ENCODE results near the gene ZNF730. TPM values are rescaled to one million over a fixed set of nuclear protein-coding genes. Genes with fewer than 3 reads are reported as not detected.
"Not testable (repeated sequence)": the region's sequence is repeated elsewhere in the genome, so short reads cannot be mapped to it uniquely, and the experiment has no call there.

ZNF730 gene
- total RNA-seq, 1 donor from 2014 or later = 12.9 TPM

GRCh38 chr19:23118400-23118799, 1.6 kb downstream of the ZNF730 start:
- H3K36me3 Mint-ChIP-seq = peaks cover 26% of the 10 kb centered on the region
- H3K27ac Mint-ChIP-seq = no peak overlapping the region
- no peaks in the 10 kb centered on the region for H3K9me3 Mint-ChIP-seq
- peak overlapping the region; percentile 94 for H3K4me3 Mint-ChIP-seq
- no peak for TF ChIP-seq CTCF (conservative IDR thresholded peaks at IDR 0.05)
- H3K27me3 Mint-ChIP-seq = no peaks in the 10 kb centered on the region
- H3K4me1 Mint-ChIP-seq (ENCODE audit: unreplicated experiment) = peaks cover 9% of the 10 kb centered on the region
- DNase-seq (ENCODE audit: extremely low spot score, unreplicated experiment) = no peak

- H3K4me3 Mint-ChIP-seq; H3K4me1 Mint-ChIP-seq (ENCODE audit: unreplicated experiment); DNase-seq (ENCODE audit: extremely low spot score, unreplicated experiment); H3K9me3 Mint-ChIP-seq; H3K27ac Mint-ChIP-seq; H3K27me3 Mint-ChIP-seq: not testable (repeated sequence)
- peaks cover 23% of the 10 kb centered on the region for H3K36me3 Mint-ChIP-seq
These were observed 17.4 kb downstream of the ZNF730 start for GRCh38 chr19:23134211-23134610.

- TF ChIP-seq CTCF (conservative IDR thresholded peaks at IDR 0.05) = no peak
- Mint-ChIP-seq H3K4me1 (ENCODE audit: unreplicated experiment) (no peaks in the 10 kb centered on the region), H3K27ac (no peak overlapping the region), H3K9me3 (peaks cover 19% of the 10 kb centered on the region), H3K4me3 (no peak overlapping the region), H3K36me3 (peaks cover 40% of the 10 kb centered on the region), H3K27me3 (no peaks in the 10 kb centered on the region)
- DNase-seq (ENCODE audit: extremely low spot score, unreplicated experiment) = no peak
These were observed 29.0 kb downstream of the ZNF730 start for GRCh38 chr19:23145617-23146415.

GRCh38 chr19:23160766-23161165, 43.9 kb downstream of the ZNF730 start:
- H3K4me1 Mint-ChIP-seq (ENCODE audit: unreplicated experiment) = no peaks in the 10 kb centered on the region
- peaks cover 11% of the 10 kb centered on the region for H3K9me3 Mint-ChIP-seq
- no peak for DNase-seq (ENCODE audit: extremely low spot score, unreplicated experiment)
- H3K4me3 Mint-ChIP-seq = no peak overlapping the region
- no peak for TF ChIP-seq CTCF (conservative IDR thresholded peaks at IDR 0.05)
- H3K27me3 Mint-ChIP-seq = no peaks in the 10 kb centered on the region
- H3K27ac Mint-ChIP-seq = no peak overlapping the region
- no peaks in the 10 kb centered on the region for H3K36me3 Mint-ChIP-seq

- not testable (repeated sequence) for H3K27me3 Mint-ChIP-seq; H3K27ac Mint-ChIP-seq; H3K9me3 Mint-ChIP-seq; H3K4me3 Mint-ChIP-seq; H3K4me1 Mint-ChIP-seq (ENCODE audit: unreplicated experiment); H3K36me3 Mint-ChIP-seq; DNase-seq (ENCODE audit: extremely low spot score, unreplicated experiment)
These were observed 51.5 kb downstream of the ZNF730 start for GRCh38 chr19:23168286-23168685.

- DNase-seq (ENCODE audit: extremely low spot score, unreplicated experiment) = no peak
- H3K27me3 Mint-ChIP-seq = no peaks in the 10 kb centered on the region
- no peak overlapping the region for H3K27ac Mint-ChIP-seq
- no peak for TF ChIP-seq CTCF (conservative IDR thresholded peaks at IDR 0.05)
- H3K9me3 Mint-ChIP-seq = peaks cover 22% of the 10 kb centered on the region
- no peaks in the 10 kb centered on the region for H3K4me1 Mint-ChIP-seq (ENCODE audit: unreplicated experiment)
- H3K36me3 Mint-ChIP-seq = no peaks in the 10 kb centered on the region
- no peak overlapping the region for H3K4me3 Mint-ChIP-seq
These were observed 66.4 kb downstream of the ZNF730 start for GRCh38 chr19:23183251-23183650.
